ENCODE data around the gene TMEM219.
"Not testable (repeated sequence)": the region's sequence is repeated elsewhere in the genome, so short reads cannot be mapped to it uniquely, and the experiment has no call there.

TMEM219 gene

DNA sequence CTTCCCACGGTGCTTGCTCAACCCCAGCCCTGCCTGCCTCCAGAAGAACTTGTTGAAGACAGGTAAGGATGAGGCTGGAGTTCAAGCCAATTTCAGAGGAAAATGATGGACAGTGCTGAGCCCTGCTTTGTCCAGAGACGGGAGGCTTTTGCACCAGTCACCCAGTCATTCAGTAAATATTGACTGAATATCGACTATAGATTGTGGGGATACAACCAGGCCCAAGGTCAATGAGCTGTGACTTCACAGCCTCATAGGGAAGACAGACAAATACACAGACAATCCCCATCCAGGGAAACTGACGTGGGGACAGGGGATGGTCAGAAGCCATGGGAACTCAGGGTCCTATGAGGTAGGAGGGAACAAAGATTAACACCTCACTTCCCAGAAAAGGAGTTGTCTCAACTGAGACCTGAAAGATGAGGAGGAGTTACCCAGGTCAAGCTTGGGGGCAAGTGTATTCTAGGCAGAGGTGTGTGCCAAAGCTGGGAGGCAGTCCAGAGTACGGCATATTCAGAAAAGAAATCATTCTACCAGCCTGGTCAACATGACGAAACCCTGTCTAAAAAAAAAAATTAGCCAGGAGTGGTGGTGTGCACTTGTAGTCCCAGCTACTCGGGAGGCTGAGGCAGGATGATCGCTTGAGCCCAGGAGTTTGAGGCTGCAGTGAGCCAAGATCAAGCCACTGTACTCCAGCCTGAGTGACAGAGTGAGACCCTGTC is 54.8 kb downstream of the TMEM219 start:
- DNase-seq, result no peak

DNA sequence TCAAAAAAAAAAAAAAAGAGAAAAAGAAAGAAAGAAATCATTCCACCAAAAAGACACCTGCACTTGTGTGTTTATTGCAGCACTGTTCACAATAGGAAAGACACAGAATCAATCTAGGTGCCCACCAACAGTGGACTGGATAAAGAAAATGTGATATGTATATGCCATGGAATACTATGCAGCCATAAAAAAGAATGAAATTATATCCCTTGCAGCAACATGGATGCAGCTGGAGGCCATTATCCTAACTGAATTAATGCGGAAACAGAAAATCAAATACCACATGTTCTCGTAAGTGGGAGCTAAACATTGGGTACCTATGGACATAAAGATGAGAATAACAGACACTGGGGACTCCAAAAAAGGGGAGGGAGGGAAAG is 55.4 kb downstream of the TMEM219 start:
- no peak for DNase-seq

DNA sequence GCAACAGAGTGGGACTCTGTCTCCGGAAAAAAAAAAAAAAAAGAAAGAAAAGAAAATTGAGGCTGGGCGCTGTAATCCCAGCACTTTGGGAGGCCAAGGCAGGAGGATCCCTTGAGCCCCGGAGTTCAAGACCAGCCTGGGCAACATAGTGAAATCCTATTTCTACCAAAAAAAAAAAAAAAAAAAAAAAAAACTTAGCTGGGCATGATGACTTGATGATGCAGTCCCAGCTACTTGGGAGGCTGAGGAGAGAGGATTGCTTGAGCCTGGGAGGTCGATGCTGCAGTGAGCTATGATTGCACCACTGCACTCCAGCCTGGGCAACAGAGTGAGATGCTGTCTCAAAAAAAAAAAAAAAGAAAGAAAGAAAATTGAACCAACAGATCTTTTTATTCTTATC is 56.1 kb downstream of the TMEM219 start:
- not testable (repeated sequence) for DNase-seq

GRCh38 chr16:30018731-30019158 is 56.9 kb downstream of the TMEM219 start:
- no peak for DNase-seq

Data from amniotic stem cell (primary cell).